Panc1 (cell line): ENCODE results near the gene ANO2.

ENCODE experiments used
- POLR2AphosphoS5 ChIP-seq: IDR thresholded peaks from 2 replicates; pipeline ENCODE4 v1.6.1; 2012; ENCODE audit warnings: mild to moderate bottlenecking, low read depth, low read length, moderate library complexity
- TF ChIP-seq, protein P1 (sequence below): fragments of 450-650 bp; IDR thresholded peaks from 2 replicates; pipeline ENCODE4 v1.5.1; 2017; ENCODE audit warnings: mild to moderate bottlenecking

GRCh38 chr12:5621329-5621728 lies 323.7 kb downstream of the ANO2 start:
- TF ChIP-seq, protein P1, sequence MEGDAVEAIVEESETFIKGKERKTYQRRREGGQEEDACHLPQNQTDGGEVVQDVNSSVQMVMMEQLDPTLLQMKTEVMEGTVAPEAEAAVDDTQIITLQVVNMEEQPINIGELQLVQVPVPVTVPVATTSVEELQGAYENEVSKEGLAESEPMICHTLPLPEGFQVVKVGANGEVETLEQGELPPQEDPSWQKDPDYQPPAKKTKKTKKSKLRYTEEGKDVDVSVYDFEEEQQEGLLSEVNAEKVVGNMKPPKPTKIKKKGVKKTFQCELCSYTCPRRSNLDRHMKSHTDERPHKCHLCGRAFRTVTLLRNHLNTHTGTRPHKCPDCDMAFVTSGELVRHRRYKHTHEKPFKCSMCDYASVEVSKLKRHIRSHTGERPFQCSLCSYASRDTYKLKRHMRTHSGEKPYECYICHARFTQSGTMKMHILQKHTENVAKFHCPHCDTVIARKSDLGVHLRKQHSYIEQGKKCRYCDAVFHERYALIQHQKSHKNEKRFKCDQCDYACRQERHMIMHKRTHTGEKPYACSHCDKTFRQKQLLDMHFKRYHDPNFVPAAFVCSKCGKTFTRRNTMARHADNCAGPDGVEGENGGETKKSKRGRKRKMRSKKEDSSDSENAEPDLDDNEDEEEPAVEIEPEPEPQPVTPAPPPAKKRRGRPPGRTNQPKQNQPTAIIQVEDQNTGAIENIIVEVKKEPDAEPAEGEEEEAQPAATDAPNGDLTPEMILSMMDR, result no peak
- no peak for TF ChIP-seq POLR2AphosphoS5
